Activated T-helper 9 cell treated with anti-CD3 and anti-CD28 coated beads, Interleukin-2, amount 50 U/mL, for 16 hours (primary cell): ENCODE data around the gene FBLIM1.

ENCODE experiments used
- DNase-seq: peaks from one replicate; pipeline ENCODE4 v3.0.0-alpha.2; 2020; ENCODE audit warnings: low read depth

Gene FBLIM1

GRCh38 chr1:15758343-15758931 lies at the start of gene FBLIM1:
FBLIM1 (plus strand) TSS chr1:15758795; CDS start chr1:15764984, 6,189 bp downstream.
- DNase-seq, result no peak

DNA sequence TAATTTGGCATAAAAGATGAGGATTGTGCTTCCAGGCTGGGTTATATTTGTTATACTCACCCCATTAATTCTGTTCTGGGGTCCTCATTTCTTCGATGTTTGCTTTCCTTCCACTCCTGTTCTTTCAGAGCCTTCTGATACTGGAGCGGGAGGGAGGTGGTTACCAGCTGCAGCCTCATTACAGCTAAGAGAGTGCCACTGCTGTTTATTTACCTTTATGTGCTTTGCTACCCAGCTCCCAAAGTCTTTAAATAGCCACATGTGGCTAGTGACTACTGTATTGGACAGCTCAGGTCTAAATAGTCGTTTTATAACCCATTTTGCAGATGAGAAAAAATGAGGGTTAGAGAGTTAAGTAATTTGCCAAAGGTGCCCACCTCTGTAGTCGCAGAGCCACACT lies 49.4 kb upstream of the FBLIM1 start:
- DNase-seq, result no peak

DNA sequence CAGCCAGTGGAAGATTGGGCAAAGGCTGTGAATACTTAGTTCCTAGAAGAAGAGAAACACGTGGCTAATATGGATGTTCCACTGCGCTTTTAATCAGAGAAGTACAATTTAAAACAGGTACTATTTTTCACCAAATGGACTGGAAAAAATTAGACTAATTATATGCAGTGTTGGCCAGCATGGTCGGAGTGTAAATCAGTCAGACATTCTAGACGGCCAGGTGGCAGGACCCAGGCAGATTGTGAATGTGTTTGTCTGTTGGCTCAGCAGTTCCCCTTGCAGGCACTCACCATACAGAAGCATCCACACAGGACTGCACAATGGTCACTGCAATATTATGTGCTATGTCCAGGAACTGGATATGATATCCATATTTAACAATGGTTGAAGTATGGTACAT lies 46.4 kb upstream of the FBLIM1 start:
- no peak for DNase-seq

- DNase-seq, result no peak
Observed at GRCh38 chr1:15714406-15715136, 44.0 kb upstream of the FBLIM1 start.

DNA sequence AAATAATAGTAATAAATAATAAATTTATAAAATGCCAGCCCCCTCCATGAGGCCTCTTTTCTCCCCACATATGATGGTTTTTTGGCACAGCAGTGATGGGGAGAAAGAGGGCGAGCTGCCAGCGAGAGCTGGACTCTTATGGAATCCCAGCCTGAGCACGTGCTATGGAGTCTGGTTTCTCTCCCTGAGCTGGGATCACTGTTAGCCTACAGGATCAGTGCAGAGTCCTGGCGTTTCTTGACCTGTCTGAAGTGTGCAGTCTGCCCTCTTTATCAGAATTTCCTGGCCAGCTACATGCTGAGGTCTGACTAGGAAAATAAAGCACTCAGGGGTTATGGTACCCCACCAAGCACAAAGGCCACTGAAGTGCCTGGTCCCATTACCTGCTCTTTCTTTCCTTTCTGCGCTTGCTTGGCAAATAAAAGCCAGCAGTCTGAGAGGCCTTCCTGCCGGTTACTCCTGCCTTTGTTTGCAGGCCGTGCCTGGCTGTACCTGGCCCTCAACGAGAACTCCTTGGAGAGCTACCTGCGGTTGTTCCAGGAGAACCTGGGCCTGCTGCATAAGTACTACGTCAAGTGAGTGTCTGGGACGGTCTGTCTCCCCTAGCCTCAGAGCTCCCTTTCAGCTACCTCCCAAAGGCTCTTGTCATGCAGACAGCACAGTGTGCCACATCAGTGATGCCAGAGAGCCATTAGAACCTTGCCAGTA lies 41.0 kb upstream of the FBLIM1 start:
- no peak for DNase-seq

DNA sequence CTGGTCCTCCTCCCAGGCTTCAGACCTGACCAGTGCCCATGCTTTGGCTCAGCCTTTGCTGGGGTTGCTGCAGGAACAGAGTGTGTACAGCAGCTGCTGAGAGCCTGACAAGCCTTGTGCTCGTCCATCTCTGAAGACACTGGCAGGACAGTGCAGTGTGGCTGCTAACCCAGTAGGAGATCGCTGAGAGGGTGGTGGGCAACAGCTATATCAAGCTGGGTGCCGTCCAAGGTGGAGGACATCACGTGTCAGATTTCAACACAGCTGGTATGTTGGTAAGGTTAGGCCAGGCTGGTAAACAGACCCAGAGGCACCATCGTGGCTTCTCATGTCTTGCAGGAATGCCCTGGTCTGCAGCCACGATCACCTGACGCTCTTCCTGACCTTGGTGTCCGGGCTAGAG lies 40.4 kb upstream of the FBLIM1 start:
- no peak for DNase-seq

GRCh38 chr1:15719381-15720120 lies 39.0 kb upstream of the FBLIM1 start:
- DNase-seq, result no peak

DNA sequence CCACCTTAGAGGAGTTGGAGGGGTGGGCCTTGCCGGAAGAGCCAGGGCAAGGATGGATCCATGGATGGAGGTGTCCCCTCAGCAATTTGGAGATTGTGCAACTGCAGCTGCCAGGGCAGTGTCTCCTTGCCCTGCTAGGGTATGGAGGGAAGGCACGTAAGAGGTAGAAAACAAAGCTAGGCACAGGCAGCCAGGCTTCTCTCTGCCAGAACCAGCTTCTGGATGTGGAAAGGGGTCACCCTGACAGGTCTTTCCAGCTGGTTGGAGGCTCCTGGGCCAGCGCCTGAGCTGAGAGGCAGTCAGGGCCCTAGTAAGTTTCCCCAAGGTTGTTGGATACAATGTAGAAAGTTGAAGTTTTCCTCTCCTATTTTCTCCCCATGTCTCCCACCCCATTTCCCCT lies 37.7 kb upstream of the FBLIM1 start:
- no peak for DNase-seq

DNA sequence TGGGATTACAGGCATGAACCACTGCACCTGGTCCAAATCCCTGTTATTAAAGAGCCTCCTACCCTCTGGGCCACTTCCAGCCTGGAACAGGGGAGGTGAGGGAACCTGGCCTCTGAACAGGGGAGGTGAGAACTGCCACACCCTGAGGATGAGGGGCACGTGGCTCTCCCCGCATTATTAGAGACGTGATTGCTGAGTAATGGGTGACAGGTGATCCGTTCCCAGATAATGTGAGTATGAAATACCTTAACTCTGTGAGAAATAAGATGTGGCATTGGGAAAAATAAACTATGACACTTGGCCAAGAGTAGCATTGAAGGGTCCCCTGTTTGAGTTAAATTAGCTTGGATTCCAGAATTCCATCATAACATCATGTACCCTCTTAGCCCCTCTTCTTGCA lies 36.2 kb upstream of the FBLIM1 start:
- no peak for DNase-seq

- DNase-seq, result no peak
Observed at GRCh38 chr1:15722836-15723532, 35.6 kb upstream of the FBLIM1 start.

DNA sequence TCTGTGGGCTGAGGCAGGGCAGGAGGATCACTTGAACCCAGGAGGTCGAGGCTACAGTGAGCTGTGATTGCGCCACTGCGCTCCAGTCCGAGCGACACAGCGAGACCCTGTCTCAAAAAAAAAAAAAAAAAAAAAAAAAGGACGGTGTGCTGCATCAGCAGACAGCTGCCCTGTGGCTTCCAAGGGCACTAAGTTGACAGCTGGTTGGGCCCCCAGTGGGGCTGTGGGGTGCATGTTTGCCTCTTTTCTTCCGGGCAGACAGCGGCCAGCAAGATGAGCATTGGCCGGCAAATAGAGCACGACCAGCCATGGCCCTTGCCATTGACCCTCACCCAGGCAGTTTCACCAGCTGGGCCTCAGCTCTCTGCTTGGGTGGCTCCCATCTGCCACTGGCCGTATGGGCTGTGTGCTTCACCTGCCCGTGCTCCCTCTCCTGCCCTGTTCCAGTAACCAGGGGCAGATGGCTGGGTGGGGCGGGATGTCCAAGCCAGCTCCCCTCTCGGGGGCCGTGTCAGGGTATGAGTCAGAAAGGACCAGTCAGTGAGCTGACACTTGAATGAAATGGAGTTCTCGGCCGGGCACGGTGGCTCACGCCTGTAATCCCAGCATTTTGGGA lies 34.9 kb upstream of the FBLIM1 start:
- no peak for DNase-seq

DNA sequence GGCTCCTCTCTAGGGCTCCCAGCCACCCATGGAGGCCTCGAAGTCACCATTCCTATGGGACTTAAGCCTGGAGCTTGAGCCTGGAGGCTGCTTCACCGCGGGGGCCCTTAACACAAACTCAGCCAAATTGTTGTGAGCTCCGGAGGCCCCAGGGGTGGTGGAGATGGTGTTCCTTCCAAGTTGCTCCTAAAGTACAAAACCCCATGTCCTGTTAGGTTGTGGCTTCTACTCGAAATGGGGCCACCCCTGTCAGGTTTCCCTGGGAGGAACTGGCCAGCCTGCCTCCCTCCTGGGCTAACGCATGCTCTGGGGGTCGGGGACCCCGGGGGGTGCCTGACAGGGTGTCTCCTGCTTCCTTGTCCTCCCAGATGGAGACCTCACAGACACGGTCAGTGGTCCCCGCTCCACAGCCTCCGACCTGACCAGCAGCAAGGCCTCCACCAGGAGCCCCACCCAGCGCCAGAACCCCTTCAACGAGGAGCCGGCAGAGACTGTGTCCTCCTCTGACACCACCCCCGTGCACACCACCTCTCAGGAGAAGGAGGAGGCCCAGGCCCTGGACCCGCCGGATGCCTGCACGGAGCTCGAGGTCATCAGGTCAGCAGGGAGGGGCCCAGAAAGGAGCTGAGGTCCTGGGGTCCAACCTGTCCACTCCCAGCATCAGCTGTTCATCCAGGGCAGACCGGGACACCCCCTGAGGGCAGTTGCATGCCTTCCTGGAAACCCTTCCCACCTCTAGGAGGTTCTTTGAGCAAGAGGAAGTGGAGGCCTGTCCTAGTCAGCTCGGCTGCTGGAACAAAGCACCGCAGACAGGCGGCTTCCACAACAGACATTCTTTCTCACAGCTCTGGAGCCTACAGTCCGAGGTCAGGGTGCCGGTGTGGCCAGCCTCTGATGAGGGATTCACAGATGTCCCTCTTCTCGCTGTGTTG lies 33.4 kb upstream of the FBLIM1 start:
- no peak for DNase-seq

- DNase-seq, result no peak
Observed at GRCh38 chr1:15726508-15726907, 32.1 kb upstream of the FBLIM1 start.

GRCh38 chr1:15727021-15727420 lies 31.6 kb upstream of the FBLIM1 start:
- DNase-seq, result no peak

GRCh38 chr1:15727424-15727823 lies 31.2 kb upstream of the FBLIM1 start:
- no peak for DNase-seq

GRCh38 chr1:15727866-15728534 lies 30.6 kb upstream of the FBLIM1 start:
- DNase-seq, result no peak

DNA sequence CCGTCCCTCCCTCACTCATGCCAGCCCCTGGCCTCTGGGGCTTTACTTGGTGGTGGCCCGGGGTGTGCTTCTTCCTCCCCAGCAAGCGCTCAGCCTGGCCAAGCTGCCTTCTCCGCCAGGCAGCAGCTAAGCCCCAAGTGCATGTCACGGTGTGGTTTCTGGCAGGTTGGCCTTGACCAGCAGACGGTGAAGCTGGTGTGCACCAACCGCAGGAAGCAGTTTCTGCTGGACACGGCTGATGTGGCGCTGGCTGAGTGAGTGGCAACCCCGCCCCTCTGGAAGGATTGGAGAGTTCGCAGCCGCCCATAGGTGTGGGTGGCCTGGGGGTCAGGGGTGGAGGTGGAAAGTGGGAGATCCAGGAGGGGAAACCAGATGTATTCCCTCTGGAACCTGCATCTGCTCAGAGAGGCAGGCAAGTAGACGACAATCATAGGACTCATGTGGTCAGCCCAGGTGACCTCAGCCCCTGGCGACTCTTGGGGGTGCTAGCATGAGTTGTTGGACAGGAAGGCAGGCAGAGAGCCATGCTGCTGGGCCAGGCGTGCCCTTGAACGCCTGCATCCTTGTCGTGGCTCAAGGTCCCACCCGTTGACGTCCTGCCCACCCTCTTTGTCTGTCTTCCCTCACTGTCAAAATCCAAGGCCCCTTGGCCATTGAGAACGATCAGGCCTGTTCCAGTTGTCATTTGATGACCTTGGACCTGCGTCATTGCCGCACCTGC lies 29.5 kb upstream of the FBLIM1 start:
- no peak for DNase-seq

GRCh38 chr1:15730423-15730822 lies 28.2 kb upstream of the FBLIM1 start:
- no peak for DNase-seq

- DNase-seq, result no peak
Observed at GRCh38 chr1:15730936-15731335, 27.7 kb upstream of the FBLIM1 start.
